Esophagus squamous epithelium (tissue), 4 donors: ENCODE data around the gene GSG1.

Source experiments
- POLR2A ChIP-seq, 4 donors: fragments of 450-650 bp; IDR thresholded peaks; one replicate each; pipeline ENCODE4 v1.6.1; 2017; ENCODE audit warnings: antibody characterized with exemption in 4 of 4, mild to moderate bottlenecking in 4 of 4, moderate library complexity in 3 of 4
- TF ChIP-seq, protein P1 (sequence below), 6 experiments: fragments of 450-650 bp in 4 of 6; fragments of 200-600 bp in 2 of 6; sonication (generic) in 2 of 6; IDR thresholded peaks; one replicate each; pipeline ENCODE4 v1.5.1; 2016 to 2019; ENCODE audit warnings: antibody characterized with exemption in 6 of 6, mild to moderate bottlenecking in 4 of 6, moderate library complexity in 4 of 6

- TF ChIP-seq, protein P1, sequence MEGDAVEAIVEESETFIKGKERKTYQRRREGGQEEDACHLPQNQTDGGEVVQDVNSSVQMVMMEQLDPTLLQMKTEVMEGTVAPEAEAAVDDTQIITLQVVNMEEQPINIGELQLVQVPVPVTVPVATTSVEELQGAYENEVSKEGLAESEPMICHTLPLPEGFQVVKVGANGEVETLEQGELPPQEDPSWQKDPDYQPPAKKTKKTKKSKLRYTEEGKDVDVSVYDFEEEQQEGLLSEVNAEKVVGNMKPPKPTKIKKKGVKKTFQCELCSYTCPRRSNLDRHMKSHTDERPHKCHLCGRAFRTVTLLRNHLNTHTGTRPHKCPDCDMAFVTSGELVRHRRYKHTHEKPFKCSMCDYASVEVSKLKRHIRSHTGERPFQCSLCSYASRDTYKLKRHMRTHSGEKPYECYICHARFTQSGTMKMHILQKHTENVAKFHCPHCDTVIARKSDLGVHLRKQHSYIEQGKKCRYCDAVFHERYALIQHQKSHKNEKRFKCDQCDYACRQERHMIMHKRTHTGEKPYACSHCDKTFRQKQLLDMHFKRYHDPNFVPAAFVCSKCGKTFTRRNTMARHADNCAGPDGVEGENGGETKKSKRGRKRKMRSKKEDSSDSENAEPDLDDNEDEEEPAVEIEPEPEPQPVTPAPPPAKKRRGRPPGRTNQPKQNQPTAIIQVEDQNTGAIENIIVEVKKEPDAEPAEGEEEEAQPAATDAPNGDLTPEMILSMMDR (IDR thresholded peaks at IDR 0.05) = no peak
- TF ChIP-seq POLR2A (IDR thresholded peaks at IDR 0.05) = no peak
Measured at GRCh38 chr12:13041224-13041623, 62.2 kb downstream of the GSG1 start.
